ENCODE measurements around the gene SGSH.

Gene SGSH

GRCh38 chr17:80177986-80178595 is 42.0 kb downstream of the SGSH start:
- no peak for TF ChIP-seq CTCF (IDR thresholded peaks at IDR 0.05; ENCODE audit: low read depth, low read length, missing control alignments)
- no peak overlapping the region for H3K4me3 ChIP-seq (replicated peaks; ENCODE audit: low read depth, low read length)

GRCh38 chr17:80176757-80177156 is 43.4 kb downstream of the SGSH start:
- no peak overlapping the region for H3K4me3 ChIP-seq (replicated peaks; ENCODE audit: low read depth, low read length)
- DNase-seq (ENCODE audit: extremely low read depth, low read depth), result no peak
- no peak for TF ChIP-seq CTCF (IDR thresholded peaks at IDR 0.05; ENCODE audit: low read depth, low read length, missing control alignments)

More at GRCh38 chr17:80177986-80178595, 42.0 kb downstream of the SGSH start:
- DNase-seq (ENCODE audit: extremely low read depth, low read depth), result no peak

- DNase-seq (ENCODE audit: extremely low read depth, low read depth), result no peak
- no peak overlapping the region for H3K4me3 ChIP-seq (replicated peaks; ENCODE audit: low read depth, low read length)
- TF ChIP-seq CTCF (IDR thresholded peaks at IDR 0.05; ENCODE audit: low read depth, low read length, missing control alignments), result no peak
Measured at GRCh38 chr17:80173916-80174315, 46.2 kb downstream of the SGSH start.

- no peak for DNase-seq (ENCODE audit: extremely low read depth, low read depth)
- no peak for TF ChIP-seq CTCF (IDR thresholded peaks at IDR 0.05; ENCODE audit: low read depth, low read length, missing control alignments)
- no peak overlapping the region for H3K4me3 ChIP-seq (replicated peaks; ENCODE audit: low read depth, low read length)
Measured at GRCh38 chr17:80173126-80173525, 47.0 kb downstream of the SGSH start.

- no peak for TF ChIP-seq CTCF (IDR thresholded peaks at IDR 0.05; ENCODE audit: low read depth, low read length, missing control alignments)
- H3K4me3 ChIP-seq (replicated peaks; ENCODE audit: low read depth, low read length), result no peak overlapping the region
- no peak for DNase-seq (ENCODE audit: extremely low read depth, low read depth)
Measured at GRCh38 chr17:80171681-80172080, 48.5 kb downstream of the SGSH start.

GRCh38 chr17:80169784-80170500 is 50.2 kb downstream of the SGSH start, which contains the start of gene CARD14:
TSS of gene CARD14 (plus strand) at chr17:80170030. CDS start at chr17:80181439, 11,409 bp downstream.
- no peak within 1 kb of the TSS for H3K4me3 ChIP-seq (replicated peaks; ENCODE audit: low read depth, low read length)
- TF ChIP-seq CTCF (IDR thresholded peaks at IDR 0.05; ENCODE audit: low read depth, low read length, missing control alignments), result no peak
- DNase-seq (ENCODE audit: extremely low read depth, low read depth), result no peak

Measured in HFF-Myc (cell line).